Stimulated activated memory B cell treated with anti-CD40 and anti-IgM and Interleukin-4, amounts not matched to agents 10 μg/mL and 1 μg/mL and 100 μg/mL, for 72 hours (primary cell): ENCODE data around the gene YIPF5.

Experiments
- ATAC-seq: fragments of 150-1000 bp; cut with Tn5 transposase; 2 replicates; pipeline ENCODE4 v1.10.0; 2021
- H3K27ac Mint-ChIP-seq: one replicate; pipeline ENCODE4 v1.8.0; 2022; ENCODE audit warnings: mild to moderate bottlenecking, mixed read lengths
- H3K27me3 Mint-ChIP-seq: one replicate; pipeline ENCODE4 v1.8.0; 2022; ENCODE audit warnings: mixed read lengths
- H3K36me3 Mint-ChIP-seq: one replicate; pipeline ENCODE4 v1.8.0; 2022; ENCODE audit warnings: mixed read lengths
- H3K4me1 Mint-ChIP-seq: one replicate; pipeline ENCODE4 v1.8.0; 2022; ENCODE audit warnings: mixed read lengths
- H3K4me3 Mint-ChIP-seq: one replicate; pipeline ENCODE4 v1.8.0; 2022; ENCODE audit warnings: mild to moderate bottlenecking, moderate library complexity, mixed read lengths
- H3K9me3 Mint-ChIP-seq: one replicate; pipeline ENCODE4 v1.8.0; 2022; ENCODE audit warnings: mixed read lengths

Gene YIPF5

GRCh38 chr5:144170276-144171024 lies at the start of gene YIPF5, which contains the start of gene KCTD16:
Gene YIPF5 (minus strand): TSS chr5:144170659. CDS start chr5:144169955, 704 bp downstream.
Gene KCTD16 (plus strand): TSS chr5:144170873.
- peak within 1 kb of the TSS; percentile 90 for H3K4me3 Mint-ChIP-seq
- no peaks in the 10 kb centered on the region for H3K27me3 Mint-ChIP-seq
- H3K27ac Mint-ChIP-seq, result peak within 1 kb of the TSS; percentile 81
- H3K36me3 Mint-ChIP-seq, result peaks cover 5% of the 10 kb centered on the region
- no peaks in the 10 kb centered on the region for H3K9me3 Mint-ChIP-seq
- peaks cover 26% of the 10 kb centered on the region for H3K4me1 Mint-ChIP-seq
- ATAC-seq, result peak; percentile 100

GRCh38 chr5:144219869-144220268 lies 49.4 kb upstream of the YIPF5 start:
- H3K4me1 Mint-ChIP-seq, result no peaks in the 10 kb centered on the region
- no peak for ATAC-seq
- no peak overlapping the region for H3K27ac Mint-ChIP-seq
- H3K9me3 Mint-ChIP-seq, result peaks cover 3% of the 10 kb centered on the region
- H3K27me3 Mint-ChIP-seq, result peaks cover 9% of the 10 kb centered on the region
- no peak overlapping the region for H3K4me3 Mint-ChIP-seq
- no peaks in the 10 kb centered on the region for H3K36me3 Mint-ChIP-seq

GRCh38 chr5:144210655-144211054 lies 40.2 kb upstream of the YIPF5 start:
- Mint-ChIP-seq H3K27ac (no peak overlapping the region), H3K27me3 (peaks cover 20% of the 10 kb centered on the region), H3K4me3 (no peak overlapping the region), H3K36me3 (no peaks in the 10 kb centered on the region), H3K9me3 (no peaks in the 10 kb centered on the region), H3K4me1 (no peaks in the 10 kb centered on the region)
- ATAC-seq, result no peak

- ATAC-seq, result no peak
- peaks cover 33% of the 10 kb centered on the region for H3K27me3 Mint-ChIP-seq
- no peak overlapping the region for H3K4me3 Mint-ChIP-seq
- H3K4me1 Mint-ChIP-seq, result no peaks in the 10 kb centered on the region
- H3K9me3 Mint-ChIP-seq, result no peaks in the 10 kb centered on the region
- no peak overlapping the region for H3K27ac Mint-ChIP-seq
- H3K36me3 Mint-ChIP-seq, result no peaks in the 10 kb centered on the region
These were observed 38.9 kb upstream of the YIPF5 start for GRCh38 chr5:144209361-144209760.

GRCh38 chr5:144207875-144208444 lies 37.5 kb upstream of the YIPF5 start:
- H3K27me3 Mint-ChIP-seq, result peaks cover 36% of the 10 kb centered on the region
- H3K27ac Mint-ChIP-seq, result no peak overlapping the region
- no peak for ATAC-seq
- H3K36me3 Mint-ChIP-seq, result no peaks in the 10 kb centered on the region
- no peaks in the 10 kb centered on the region for H3K4me1 Mint-ChIP-seq
- H3K9me3 Mint-ChIP-seq, result no peaks in the 10 kb centered on the region
- H3K4me3 Mint-ChIP-seq, result no peak overlapping the region

GRCh38 chr5:144206141-144206540 lies 35.7 kb upstream of the YIPF5 start:
- Mint-ChIP-seq H3K27ac (no peak overlapping the region), H3K27me3 (peaks cover 34% of the 10 kb centered on the region), H3K9me3 (no peaks in the 10 kb centered on the region), H3K36me3 (no peaks in the 10 kb centered on the region), H3K4me3 (no peak overlapping the region), H3K4me1 (no peaks in the 10 kb centered on the region)
- ATAC-seq, result no peak

- no peak overlapping the region for H3K27ac Mint-ChIP-seq
- peaks cover 34% of the 10 kb centered on the region for H3K27me3 Mint-ChIP-seq
- no peak overlapping the region for H3K4me3 Mint-ChIP-seq
- H3K36me3 Mint-ChIP-seq, result no peaks in the 10 kb centered on the region
- no peaks in the 10 kb centered on the region for H3K4me1 Mint-ChIP-seq
- no peak for ATAC-seq
- H3K9me3 Mint-ChIP-seq, result no peaks in the 10 kb centered on the region
These were observed 34.7 kb upstream of the YIPF5 start for GRCh38 chr5:144205141-144205551.

- H3K4me1 Mint-ChIP-seq, result no peaks in the 10 kb centered on the region
- H3K4me3 Mint-ChIP-seq, result no peak overlapping the region
- no peaks in the 10 kb centered on the region for H3K36me3 Mint-ChIP-seq
- H3K27ac Mint-ChIP-seq, result no peak overlapping the region
- peaks cover 34% of the 10 kb centered on the region for H3K27me3 Mint-ChIP-seq
- H3K9me3 Mint-ChIP-seq, result no peaks in the 10 kb centered on the region
- ATAC-seq, result peak; percentile 67
These were observed 33.5 kb upstream of the YIPF5 start for GRCh38 chr5:144203750-144204596.

- H3K27ac Mint-ChIP-seq, result no peak overlapping the region
These were observed 32.3 kb upstream of the YIPF5 start for GRCh38 chr5:144202726-144203125.

GRCh38 chr5:144202072-144202471 lies 31.6 kb upstream of the YIPF5 start:
- no peaks in the 10 kb centered on the region for H3K36me3 Mint-ChIP-seq
- no peaks in the 10 kb centered on the region for H3K4me1 Mint-ChIP-seq
- no peaks in the 10 kb centered on the region for H3K9me3 Mint-ChIP-seq
- H3K4me3 Mint-ChIP-seq, result no peak overlapping the region
- no peak for ATAC-seq
- no peak overlapping the region for H3K27ac Mint-ChIP-seq
- peaks cover 34% of the 10 kb centered on the region for H3K27me3 Mint-ChIP-seq

More at GRCh38 chr5:144202726-144203125, 32.3 kb upstream of the YIPF5 start:
- H3K4me1 Mint-ChIP-seq, result no peaks in the 10 kb centered on the region
- H3K9me3 Mint-ChIP-seq, result no peaks in the 10 kb centered on the region
- H3K27me3 Mint-ChIP-seq, result peaks cover 34% of the 10 kb centered on the region
- H3K36me3 Mint-ChIP-seq, result no peaks in the 10 kb centered on the region
- no peak for ATAC-seq
- H3K4me3 Mint-ChIP-seq, result no peak overlapping the region

- Mint-ChIP-seq H3K4me1 (no peaks in the 10 kb centered on the region), H3K4me3 (no peak overlapping the region), H3K36me3 (no peaks in the 10 kb centered on the region), H3K27ac (no peak overlapping the region), H3K9me3 (no peaks in the 10 kb centered on the region), H3K27me3 (peaks cover 32% of the 10 kb centered on the region)
- ATAC-seq, result no peak
These were observed 31.1 kb upstream of the YIPF5 start for GRCh38 chr5:144201588-144201987.

- H3K4me3 Mint-ChIP-seq, result no peak overlapping the region
- H3K27ac Mint-ChIP-seq, result no peak overlapping the region
- no peak for ATAC-seq
These were observed 27.9 kb upstream of the YIPF5 start for GRCh38 chr5:144198386-144198785.

GRCh38 chr5:144196612-144197011 lies 26.2 kb upstream of the YIPF5 start:
- Mint-ChIP-seq H3K4me1 (no peaks in the 10 kb centered on the region), H3K36me3 (no peaks in the 10 kb centered on the region), H3K4me3 (no peak overlapping the region), H3K9me3 (no peaks in the 10 kb centered on the region), H3K27me3 (no peaks in the 10 kb centered on the region), H3K27ac (no peak overlapping the region)
- ATAC-seq, result no peak

More at GRCh38 chr5:144198386-144198785, 27.9 kb upstream of the YIPF5 start:
- Mint-ChIP-seq H3K9me3 (no peaks in the 10 kb centered on the region), H3K27me3 (peaks cover under 1% of the 10 kb centered on the region), H3K4me1 (no peaks in the 10 kb centered on the region), H3K36me3 (no peaks in the 10 kb centered on the region)

GRCh38 chr5:144195448-144195847 lies 25.0 kb upstream of the YIPF5 start:
- H3K27me3 Mint-ChIP-seq, result no peaks in the 10 kb centered on the region
- no peaks in the 10 kb centered on the region for H3K4me1 Mint-ChIP-seq
- H3K27ac Mint-ChIP-seq, result no peak overlapping the region
- ATAC-seq, result no peak
- H3K4me3 Mint-ChIP-seq, result no peak overlapping the region
- H3K36me3 Mint-ChIP-seq, result no peaks in the 10 kb centered on the region
- H3K9me3 Mint-ChIP-seq, result no peaks in the 10 kb centered on the region

- ATAC-seq, result no peak
- Mint-ChIP-seq H3K27ac (no peak overlapping the region), H3K27me3 (no peaks in the 10 kb centered on the region), H3K4me3 (no peak overlapping the region), H3K36me3 (no peaks in the 10 kb centered on the region), H3K9me3 (no peaks in the 10 kb centered on the region), H3K4me1 (no peaks in the 10 kb centered on the region)
These were observed 23.7 kb upstream of the YIPF5 start for GRCh38 chr5:144194144-144194543.
